Esophagus (tissue), 2 donors: ENCODE measurements around the gene LRPAP1. TPM values are rescaled to one million over a fixed set of nuclear protein-coding genes. Genes with fewer than 3 reads are reported as not detected.
"Not testable (repeated sequence)": the region's sequence is repeated elsewhere in the genome, so short reads cannot be mapped to it uniquely, and the experiment has no call there.

Experiments used
- H3K27ac ChIP-seq, 2 donors: one replicate each; pipeline ENCODE4 v1.5.1; 2013; ENCODE audit warnings: low read depth in 2 of 2, mild to moderate bottlenecking in 2 of 2, inconsistent platforms in 1 of 2, low read length in 1 of 2, moderate library complexity in 1 of 2
- H3K27me3 ChIP-seq, 2 donors: one replicate each; pipeline ENCODE4 v1.6.1; 2013; ENCODE audit warnings: low read length in 2 of 2, control low read depth in 1 of 2, mild to moderate bottlenecking in 1 of 2; ENCODE audit not compliant: insufficient read depth in 2 of 2, control insufficient read depth in 1 of 2
- H3K36me3 ChIP-seq, 2 donors: one replicate each; pipeline ENCODE4 v1.6.1; 2013; ENCODE audit warnings: low read length in 1 of 2; ENCODE audit not compliant: control insufficient read depth in 2 of 2, insufficient read depth in 2 of 2
- H3K4me1 ChIP-seq, 2 donors: one replicate each; pipeline ENCODE4 v1.6.1; 2013; ENCODE audit warnings: low read length in 1 of 2; ENCODE audit not compliant: control insufficient read depth in 2 of 2, insufficient read depth in 2 of 2
- H3K4me3 ChIP-seq, 2 donors: one replicate each; pipeline ENCODE4 v1.5.1; 2013; ENCODE audit warnings: low read length in 2 of 2, mild to moderate bottlenecking in 2 of 2, low read depth in 1 of 2, moderate library complexity in 1 of 2
- H3K9me3 ChIP-seq, 2 donors: one replicate each; pipeline ENCODE4 v1.6.1; 2013; ENCODE audit warnings: mild to moderate bottlenecking in 2 of 2, low read depth in 1 of 2, low read length in 1 of 2, moderate library complexity in 1 of 2; ENCODE audit not compliant: control insufficient read depth in 2 of 2, insufficient read depth in 1 of 2
- WGBS, 2 donors: extraction: QIAGEN DNeasy Blood & Tissue Kit; methylation state at CpG; one replicate each; pipeline ENCODE4 v1.1.7; 2013; 5-methylcytosine and 5-hydroxymethylcytosine counted together
- polyA plus RNA-seq, 2 donors: library from polyadenylated mRNA; stranded (reverse); fragments of 200-250 nt; gene quantifications; one replicate each; pipeline ENCODE4 v1.2.3, GENCODE V29; 2013
- donor health status: healthy with polysubstance abuse.
- donor health status: Bipolar disorder and iron deficiency.

The LRPAP1 gene
- polyA plus RNA-seq, 2 donors = 18.0 to 87.0 TPM

GRCh38 chr4:3459156-3459555, 73.1 kb downstream of the LRPAP1 start:
- H3K9me3 ChIP-seq, H3K27me3 ChIP-seq, H3K36me3 ChIP-seq, H3K27ac ChIP-seq, H3K4me3 ChIP-seq: not testable (repeated sequence)
- H3K4me1 ChIP-seq = peaks cover 0 to 11% of the 10 kb centered on the region in 2 donors
- WGBS, 2 donors = 83% methylated on average over 5 of the region's 5 CpGs

- peaks cover 0 to 4% of the 10 kb centered on the region in 2 donors for H3K27me3 ChIP-seq
- H3K36me3 ChIP-seq = no peaks in the 10 kb centered on the region
- no peak overlapping the region for H3K4me3 ChIP-seq
- H3K27ac ChIP-seq = no peak overlapping the region
- H3K4me1 ChIP-seq = peaks cover 0 to 11% of the 10 kb centered on the region in 2 donors
- WGBS, 2 donors = 86 to 88% methylated on average over 6 of the region's 6 CpGs
- peaks cover 0 to 5% of the 10 kb centered on the region in 2 donors for H3K9me3 ChIP-seq
Measured at GRCh38 chr4:3458371-3458770, 73.9 kb downstream of the LRPAP1 start.

GRCh38 chr4:3455596-3455995, 76.6 kb downstream of the LRPAP1 start:
- 89 to 94% methylated on average over 3 of the region's 3 CpGs for WGBS, 2 donors
- not testable (repeated sequence) for H3K4me3 ChIP-seq, H3K4me1 ChIP-seq, H3K9me3 ChIP-seq, H3K36me3 ChIP-seq, H3K27me3 ChIP-seq, H3K27ac ChIP-seq

Other genes with a start within 250 kb of the LRPAP1 start
- 10 to 100 TPM; 54.3 to 62.9 TPM for gene RGS12, start 239.4 kb downstream of the LRPAP1 start, polyA plus RNA-seq
- under 1 TPM; 0.53 to 0.55 TPM for gene HGFAC, start 90.5 kb downstream of the LRPAP1 start, polyA plus RNA-seq
- gene DOK7, start 69.1 kb downstream of the LRPAP1 start, polyA plus RNA-seq = under 1 TPM; 0.11 to 0.29 TPM
- 1 to 10 TPM in 1 of 2 donors, under 1 TPM in 1; 0.61 to 1.1 TPM for gene ADRA2C, start 234.0 kb upstream of the LRPAP1 start, polyA plus RNA-seq